HG02623 (cell line): ENCODE measurements around the gene PLCD1.
A peak's percentile ranks its signal among the peaks of the same experiment; 100 is the strongest.

Source experiments
- ATAC-seq: cut with Tn5 transposase; IDR thresholded peaks from one replicate; pipeline ENCODE4 v1.9.1; 2021; ENCODE audit warnings: moderate library complexity; ENCODE audit not compliant: unreplicated experiment

Gene PLCD1

DNA sequence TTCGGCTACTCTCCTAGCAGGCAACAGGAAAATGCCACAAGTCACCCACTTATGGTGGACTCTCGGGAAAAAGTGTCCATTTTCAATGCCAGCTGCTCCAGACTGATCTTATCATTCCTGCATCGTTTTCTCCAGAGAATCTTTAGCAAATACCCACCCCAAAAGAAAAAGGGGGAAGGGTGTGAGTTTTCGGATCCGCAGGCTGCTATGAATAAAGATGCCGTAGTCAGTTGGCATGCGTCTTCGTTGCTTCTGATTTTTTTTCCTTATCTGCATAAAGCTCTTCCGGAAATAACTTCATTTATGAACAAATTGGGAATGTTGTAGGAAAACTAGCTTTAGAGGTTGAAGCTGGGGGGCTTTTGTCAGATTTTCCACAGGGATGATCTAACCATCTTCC is 61.2 kb downstream of the PLCD1 start:
- no peak for ATAC-seq

GRCh38 chr3:37967260-37967881 is 62.1 kb downstream of the PLCD1 start:
- ATAC-seq, result peak; percentile 60

DNA sequence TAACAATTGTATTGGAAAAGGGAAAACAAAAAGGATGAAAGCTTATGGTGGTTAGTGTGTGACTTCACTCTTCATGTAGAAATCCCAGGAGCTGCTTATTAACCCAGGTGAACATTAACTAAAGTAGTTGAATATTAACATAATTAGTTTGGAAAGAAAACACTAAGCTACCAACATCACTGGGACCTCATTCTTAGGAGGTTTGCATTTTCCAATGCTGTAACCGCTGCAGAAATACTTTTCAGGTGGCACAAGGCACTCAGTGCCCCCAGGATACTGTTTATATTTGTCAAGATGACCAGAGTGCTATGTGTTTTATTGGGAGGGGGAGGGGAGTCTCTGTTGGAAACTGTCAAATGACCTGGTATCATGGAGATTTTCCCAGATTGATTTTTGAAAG is 64.7 kb downstream of the PLCD1 start:
- ATAC-seq, result no peak

DNA sequence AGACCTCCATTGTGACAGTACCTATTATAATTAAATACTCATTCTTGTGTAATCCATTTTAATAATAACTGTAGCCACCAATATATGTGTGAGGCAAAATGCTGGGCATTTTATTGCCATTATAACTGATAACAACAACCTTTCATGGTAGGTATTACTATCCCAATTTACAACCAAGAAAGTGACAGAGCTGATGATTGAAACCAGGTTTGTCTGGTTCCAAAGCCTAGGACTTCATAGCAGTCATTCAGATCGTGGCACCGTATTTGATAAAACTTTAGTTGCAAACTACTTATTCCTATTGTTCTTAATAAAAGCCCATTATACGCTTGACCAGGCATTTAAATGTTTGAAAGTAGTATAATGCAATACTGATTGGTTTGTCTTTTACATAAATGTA is 65.3 kb downstream of the PLCD1 start:
- no peak for ATAC-seq

- ATAC-seq, result no peak
Observed at GRCh38 chr3:37963635-37964034, 65.8 kb downstream of the PLCD1 start.

GRCh38 chr3:37963016-37963415 is 66.4 kb downstream of the PLCD1 start:
- no peak for ATAC-seq

DNA sequence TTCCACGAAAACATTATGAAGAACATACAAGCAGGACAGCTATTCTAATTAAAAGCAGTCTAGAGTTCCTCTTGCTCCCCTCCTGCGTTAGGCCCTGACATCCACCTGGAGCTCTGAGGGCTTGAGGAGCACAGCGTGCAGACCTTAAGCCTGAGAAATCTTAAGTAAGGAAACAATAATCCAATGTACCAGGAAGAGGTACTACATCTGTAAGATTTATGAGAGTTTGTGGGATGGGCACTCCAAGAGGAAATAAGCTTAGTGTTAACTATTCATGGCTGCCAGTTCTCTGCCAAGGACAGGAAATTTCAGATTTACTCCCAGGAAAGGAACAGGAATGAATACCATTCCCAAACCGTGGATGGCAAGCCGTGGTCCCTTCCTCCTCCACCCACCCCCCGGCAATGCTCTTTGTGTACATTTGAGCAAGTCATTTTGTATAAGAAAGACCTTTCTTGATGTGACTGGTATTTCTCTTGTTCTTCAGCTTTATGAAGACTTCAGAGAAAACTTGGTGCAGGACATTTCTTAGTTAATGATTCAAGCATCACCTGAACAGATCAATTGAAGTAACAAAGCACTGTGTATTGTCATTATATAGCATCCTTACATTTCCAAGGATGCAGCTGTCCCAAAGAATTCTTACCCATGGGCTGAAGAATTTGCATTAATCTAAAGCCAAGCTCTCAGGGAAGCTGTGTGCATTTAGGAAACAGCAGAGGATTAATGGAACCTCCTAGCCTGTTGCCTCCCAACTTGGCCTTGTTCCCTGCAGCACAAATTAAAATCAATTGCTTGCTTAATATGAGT is 67.6 kb downstream of the PLCD1 start:
- no peak for ATAC-seq

DNA sequence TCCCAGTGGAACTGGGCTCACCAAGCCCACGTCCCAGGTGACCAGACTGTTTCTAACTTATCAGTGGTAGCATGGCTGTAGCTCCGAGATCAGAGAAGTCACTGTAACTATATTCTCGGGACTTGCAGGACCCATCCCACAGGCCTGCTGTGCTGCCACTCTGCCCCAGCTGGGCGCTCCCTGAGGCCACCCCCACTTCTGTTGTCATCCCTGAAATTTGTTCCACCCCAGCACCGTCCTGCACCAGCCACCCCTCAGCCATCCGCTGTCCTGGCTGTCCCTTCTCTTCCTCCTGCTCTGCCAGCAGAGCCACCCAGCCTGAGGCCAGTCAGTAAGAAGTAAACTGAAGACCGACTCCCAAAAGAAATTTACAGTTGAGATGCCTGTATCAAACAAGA is 71.9 kb downstream of the PLCD1 start:
- no peak for ATAC-seq
